ENCODE results near the gene OVCH1. TPM values are rescaled to one million over a fixed set of nuclear protein-coding genes. Genes with fewer than 3 reads are reported as not detected.
A peak's percentile ranks its signal among the peaks of the same experiment; 100 is the strongest.

Gene OVCH1
- total RNA-seq, 4 donors from 2014 or later = 0.17 to 0.78 TPM; not detected in 2

DNA sequence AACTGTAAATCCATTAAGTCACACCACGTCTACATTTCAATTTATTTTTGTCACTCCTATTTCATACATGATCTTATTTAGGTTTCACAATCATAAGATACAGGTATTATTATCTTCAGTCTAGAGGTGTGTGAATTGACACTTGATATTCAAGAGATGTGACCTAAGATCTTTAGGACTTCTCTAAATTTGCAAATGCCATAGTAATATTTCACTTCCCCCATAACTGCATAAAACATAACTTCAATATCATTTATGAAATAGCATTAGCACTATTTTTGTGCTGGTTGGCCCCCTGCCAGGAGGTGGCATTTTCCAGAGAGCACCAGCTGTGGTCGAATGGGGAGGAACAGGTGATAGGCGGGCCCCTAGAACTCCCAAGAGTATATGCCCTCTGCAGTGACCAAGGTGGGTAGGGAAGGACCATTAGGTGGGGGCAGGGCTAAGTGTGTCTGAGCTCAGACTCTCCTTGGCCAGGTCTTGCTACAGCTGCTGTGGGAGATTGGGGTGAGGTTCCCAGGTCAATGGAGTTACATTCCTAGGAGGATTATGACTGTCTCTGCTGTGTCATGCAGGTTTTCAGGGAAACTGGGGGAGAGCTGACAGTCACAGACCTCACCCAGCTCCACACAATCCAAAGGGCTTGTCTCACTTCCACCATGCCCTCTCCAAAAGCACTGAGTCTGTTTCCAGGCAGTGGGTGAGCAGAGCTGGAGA is 67.3 kb downstream of the OVCH1 start:
- DNase-seq (ENCODE audit: extremely low spot score) = no peak
- H3K36me3 ChIP-seq = no peaks in the 10 kb centered on the region
- WGBS = 77% methylated on average over 3 of the region's 3 CpGs
- no peaks in the 10 kb centered on the region for H3K4me1 ChIP-seq
- H3K4me3 ChIP-seq = no peak overlapping the region
- H3K27ac ChIP-seq (replicated peaks in 1 of 4) = no peak overlapping the region
- intact Hi-C loops (cut with DNase I) = no loop called here
- TF ChIP-seq EP300 (IDR thresholded peaks at IDR 0.05) (no peak), POLR2AphosphoS5 (IDR thresholded peaks at IDR 0.05) (no peak), POLR2A (IDR thresholded peaks at IDR 0.05; ENCODE audit: low read depth) (no peak)
- TF ChIP-seq, protein P1, sequence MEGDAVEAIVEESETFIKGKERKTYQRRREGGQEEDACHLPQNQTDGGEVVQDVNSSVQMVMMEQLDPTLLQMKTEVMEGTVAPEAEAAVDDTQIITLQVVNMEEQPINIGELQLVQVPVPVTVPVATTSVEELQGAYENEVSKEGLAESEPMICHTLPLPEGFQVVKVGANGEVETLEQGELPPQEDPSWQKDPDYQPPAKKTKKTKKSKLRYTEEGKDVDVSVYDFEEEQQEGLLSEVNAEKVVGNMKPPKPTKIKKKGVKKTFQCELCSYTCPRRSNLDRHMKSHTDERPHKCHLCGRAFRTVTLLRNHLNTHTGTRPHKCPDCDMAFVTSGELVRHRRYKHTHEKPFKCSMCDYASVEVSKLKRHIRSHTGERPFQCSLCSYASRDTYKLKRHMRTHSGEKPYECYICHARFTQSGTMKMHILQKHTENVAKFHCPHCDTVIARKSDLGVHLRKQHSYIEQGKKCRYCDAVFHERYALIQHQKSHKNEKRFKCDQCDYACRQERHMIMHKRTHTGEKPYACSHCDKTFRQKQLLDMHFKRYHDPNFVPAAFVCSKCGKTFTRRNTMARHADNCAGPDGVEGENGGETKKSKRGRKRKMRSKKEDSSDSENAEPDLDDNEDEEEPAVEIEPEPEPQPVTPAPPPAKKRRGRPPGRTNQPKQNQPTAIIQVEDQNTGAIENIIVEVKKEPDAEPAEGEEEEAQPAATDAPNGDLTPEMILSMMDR (IDR thresholded peaks at IDR 0.05) = no peak
- H3K27me3 ChIP-seq = no peaks in the 10 kb centered on the region
- H3K9me3 ChIP-seq = no peaks in the 10 kb centered on the region

DNA sequence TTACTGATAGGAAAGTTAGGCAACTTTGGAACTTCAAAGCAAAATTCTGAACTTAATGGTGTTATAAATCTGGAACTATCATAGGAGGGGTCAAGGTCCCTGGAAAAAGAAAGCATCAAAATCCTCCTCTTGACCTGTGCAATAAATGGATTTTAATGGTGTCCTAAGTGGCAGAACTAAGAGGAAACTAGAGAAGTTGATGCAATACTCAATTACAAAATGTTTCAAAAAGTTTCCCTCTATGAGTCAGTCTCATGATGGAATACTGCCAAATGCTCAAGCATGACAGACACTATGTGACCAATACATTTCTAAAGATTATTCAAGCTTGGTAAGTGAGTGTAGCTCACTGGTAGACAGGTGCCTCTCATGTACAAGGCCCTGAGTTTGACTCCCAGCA is 68.9 kb downstream of the OVCH1 start:
- Histone ChIP-seq H3K4me1 (no peaks in the 10 kb centered on the region), H3K9me3 (no peaks in the 10 kb centered on the region), H3K27ac (replicated peaks in 1 of 4) (no peak overlapping the region), H3K36me3 (no peaks in the 10 kb centered on the region), H3K27me3 (no peaks in the 10 kb centered on the region), H3K4me3 (no peak overlapping the region)
- no peak for DNase-seq (ENCODE audit: extremely low spot score)
- intact Hi-C loops (cut with DNase I) = no loop called here
- no peak for TF ChIP-seq EP300 (IDR thresholded peaks at IDR 0.05)
- TF ChIP-seq, protein P1 (IDR thresholded peaks at IDR 0.05) = no peak
- TF ChIP-seq POLR2AphosphoS5 (IDR thresholded peaks at IDR 0.05) = no peak
- no peak for TF ChIP-seq POLR2A (IDR thresholded peaks at IDR 0.05; ENCODE audit: low read depth)

DNA sequence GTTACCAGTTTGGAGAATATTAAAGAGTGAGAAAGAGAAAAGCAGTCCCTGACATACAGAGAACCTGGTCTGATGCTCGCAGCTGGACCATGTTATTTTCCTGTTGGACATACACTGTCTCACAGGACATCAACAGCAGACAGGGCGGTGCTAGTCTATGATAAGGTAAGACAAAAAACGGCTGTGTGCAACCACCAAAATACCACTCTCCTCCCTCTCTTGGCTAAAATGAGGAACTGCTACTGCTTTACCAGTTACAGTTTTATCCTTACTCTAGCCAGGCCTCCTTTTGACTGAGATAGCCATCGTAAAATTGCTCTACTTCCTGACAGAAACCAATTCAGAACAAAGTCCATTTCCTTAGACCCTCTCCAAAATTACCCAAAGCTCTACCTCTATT is 69.5 kb downstream of the OVCH1 start:
- H3K4me1 ChIP-seq = no peaks in the 10 kb centered on the region
- no peak for TF ChIP-seq POLR2A (IDR thresholded peaks at IDR 0.05; ENCODE audit: low read depth)
- TF ChIP-seq, protein P1 (IDR thresholded peaks at IDR 0.05) = peak in 1 of 3 experiments; percentile 13
- whole genome bisulfite sequencing = 55% methylated on average over 4 of the region's 4 CpGs
- no peak for DNase-seq (ENCODE audit: extremely low spot score)
- no peaks in the 10 kb centered on the region for H3K27me3 ChIP-seq
- no peak overlapping the region for H3K4me3 ChIP-seq
- no peaks in the 10 kb centered on the region for H3K9me3 ChIP-seq
- no peaks in the 10 kb centered on the region for H3K36me3 ChIP-seq
- intact Hi-C loops (cut with DNase I) = no loop called here
- no peak overlapping the region for H3K27ac ChIP-seq (replicated peaks in 1 of 4)

DNA sequence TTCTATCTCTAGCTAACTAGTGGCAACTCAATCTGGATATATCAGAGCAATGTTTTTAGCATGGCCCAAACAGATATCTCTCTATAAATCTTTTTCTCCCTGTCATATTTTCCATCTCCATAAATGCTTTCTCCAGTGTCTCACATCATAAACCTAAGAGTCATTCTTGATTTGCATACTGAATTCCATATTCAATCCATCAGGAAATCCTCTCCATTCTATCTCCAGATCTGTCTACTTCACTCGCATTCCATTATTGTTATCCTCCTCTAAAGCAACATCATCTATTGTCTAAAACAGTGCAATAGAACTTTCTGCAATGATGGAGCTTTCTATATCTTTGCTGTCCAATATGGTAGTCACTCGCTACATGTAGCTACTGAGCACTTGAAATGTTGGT is 71.0 kb downstream of the OVCH1 start:
- 84% methylated on average over 2 of the region's 2 CpGs for WGBS
- Histone ChIP-seq H3K27ac (replicated peaks in 1 of 4) (no peak overlapping the region), H3K4me1 (no peaks in the 10 kb centered on the region), H3K4me3 (no peak overlapping the region), H3K27me3 (no peaks in the 10 kb centered on the region), H3K36me3 (no peaks in the 10 kb centered on the region), H3K9me3 (no peaks in the 10 kb centered on the region)
- DNase-seq (ENCODE audit: extremely low spot score) = no peak
- intact Hi-C loops (cut with DNase I) = no loop called here
- TF ChIP-seq POLR2A (IDR thresholded peaks at IDR 0.05; ENCODE audit: low read depth) (no peak), POLR2AphosphoS5 (IDR thresholded peaks at IDR 0.05) (no peak), EP300 (IDR thresholded peaks at IDR 0.05) (no peak)
- TF ChIP-seq, protein P1 (IDR thresholded peaks at IDR 0.05) = no peak

DNA sequence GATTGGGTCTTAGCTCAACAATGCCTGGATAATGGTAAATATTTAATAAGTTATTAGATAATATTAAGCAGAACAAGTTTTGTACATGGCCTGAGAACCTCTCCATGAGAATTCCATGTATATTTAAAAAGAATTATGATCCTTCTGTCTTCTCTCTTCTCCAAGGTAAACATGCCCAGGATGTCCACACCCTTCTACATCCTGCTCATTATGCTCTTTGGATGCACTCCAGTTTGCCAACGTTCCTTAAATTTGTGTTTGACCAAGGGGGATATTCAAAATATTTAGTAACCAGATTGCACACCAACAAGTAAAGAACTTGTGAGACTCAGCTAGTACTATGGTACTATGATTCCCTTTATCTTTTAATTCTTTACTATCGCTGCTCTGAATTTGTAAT is 71.8 kb downstream of the OVCH1 start:
- Histone ChIP-seq H3K27ac (replicated peaks in 1 of 4) (no peak overlapping the region), H3K4me1 (no peaks in the 10 kb centered on the region), H3K9me3 (no peaks in the 10 kb centered on the region), H3K27me3 (no peaks in the 10 kb centered on the region), H3K36me3 (no peaks in the 10 kb centered on the region), H3K4me3 (no peak overlapping the region)
- WGBS = 60% methylated on average over 2 of the region's 2 CpGs
- TF ChIP-seq POLR2A (IDR thresholded peaks at IDR 0.05; ENCODE audit: low read depth) (no peak), EP300 (IDR thresholded peaks at IDR 0.05) (no peak), POLR2AphosphoS5 (IDR thresholded peaks at IDR 0.05) (no peak)
- TF ChIP-seq, protein P1 (IDR thresholded peaks at IDR 0.05) = no peak
- no peak for DNase-seq (ENCODE audit: extremely low spot score)
- intact Hi-C loops (cut with DNase I) = no loop called here
